GM13977 (cell line): ENCODE measurements around the gene NEU1.

Experiments used
- DNase-seq: peaks from one replicate; pipeline ENCODE4 v3.0.0; 2012; ENCODE audit warnings: low spot score
- in situ Hi-C: fragments of 300-500 bp; cut with MboI; formaldehyde crosslinking; loops from one replicate; pipeline ENCODE4 v1.12.0; 2022; ENCODE audit warnings: low sequenced_read_pairs, low pct_unique_long_range_greater_than_20kb, mixed read lengths, inconsistent platforms; ENCODE audit not compliant: unreplicated experiment
- TF ChIP-seq, protein P1 (sequence below): IDR thresholded peaks from 2 replicates; pipeline ENCODE4 v1.5.1; 2012; ENCODE audit warnings: mild to moderate bottlenecking, control low read depth; ENCODE audit not compliant: insufficient read depth; ENCODE audit errors: extremely low read depth, missing control alignments

Gene NEU1

DNA sequence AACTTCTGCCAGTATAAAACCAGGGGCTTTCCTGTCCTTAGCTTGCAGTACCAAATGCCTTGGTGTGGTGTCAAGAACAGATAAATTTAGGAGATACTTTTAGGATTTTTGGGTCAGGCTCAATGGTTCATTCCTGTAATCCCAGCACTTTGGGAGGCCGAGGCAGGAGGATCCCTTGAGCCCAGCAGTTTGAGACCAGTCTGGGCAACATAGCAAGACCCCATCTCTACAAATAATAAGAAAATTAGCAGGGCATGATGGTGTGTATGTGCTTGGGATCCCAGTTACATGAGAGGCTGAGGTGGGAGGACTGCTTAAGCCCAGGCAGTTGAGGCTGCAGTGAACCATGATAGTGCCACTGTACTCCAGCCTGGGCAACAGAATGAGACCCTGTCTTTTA, 42.4 kb upstream of the NEU1 start:
- in situ Hi-C loops = no loop called here
- no peak for DNase-seq
- TF ChIP-seq, protein P1, sequence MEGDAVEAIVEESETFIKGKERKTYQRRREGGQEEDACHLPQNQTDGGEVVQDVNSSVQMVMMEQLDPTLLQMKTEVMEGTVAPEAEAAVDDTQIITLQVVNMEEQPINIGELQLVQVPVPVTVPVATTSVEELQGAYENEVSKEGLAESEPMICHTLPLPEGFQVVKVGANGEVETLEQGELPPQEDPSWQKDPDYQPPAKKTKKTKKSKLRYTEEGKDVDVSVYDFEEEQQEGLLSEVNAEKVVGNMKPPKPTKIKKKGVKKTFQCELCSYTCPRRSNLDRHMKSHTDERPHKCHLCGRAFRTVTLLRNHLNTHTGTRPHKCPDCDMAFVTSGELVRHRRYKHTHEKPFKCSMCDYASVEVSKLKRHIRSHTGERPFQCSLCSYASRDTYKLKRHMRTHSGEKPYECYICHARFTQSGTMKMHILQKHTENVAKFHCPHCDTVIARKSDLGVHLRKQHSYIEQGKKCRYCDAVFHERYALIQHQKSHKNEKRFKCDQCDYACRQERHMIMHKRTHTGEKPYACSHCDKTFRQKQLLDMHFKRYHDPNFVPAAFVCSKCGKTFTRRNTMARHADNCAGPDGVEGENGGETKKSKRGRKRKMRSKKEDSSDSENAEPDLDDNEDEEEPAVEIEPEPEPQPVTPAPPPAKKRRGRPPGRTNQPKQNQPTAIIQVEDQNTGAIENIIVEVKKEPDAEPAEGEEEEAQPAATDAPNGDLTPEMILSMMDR = no peak

DNA sequence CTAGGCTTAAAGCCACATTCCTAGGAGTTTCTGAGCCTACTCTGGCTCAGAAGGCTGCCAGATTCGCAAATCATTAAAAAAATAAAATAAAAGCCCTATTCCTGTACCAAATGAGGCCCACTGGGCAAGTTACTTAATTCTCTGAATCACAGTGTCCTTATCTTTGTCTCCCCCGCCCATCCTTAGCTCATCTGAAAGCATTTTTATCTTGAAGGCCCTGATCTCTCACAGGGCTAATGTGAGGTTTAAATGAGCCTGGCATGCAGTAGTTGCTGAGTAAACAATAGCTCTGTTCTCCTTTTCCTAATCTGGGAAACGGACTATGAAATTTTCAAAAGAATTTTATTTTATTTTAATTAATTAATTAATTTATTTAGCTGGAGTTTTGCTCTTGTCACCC, 41.3 kb upstream of the NEU1 start:
- in situ Hi-C loops = no loop called here
- DNase-seq = no peak
- TF ChIP-seq, protein P1 = no peak

DNA sequence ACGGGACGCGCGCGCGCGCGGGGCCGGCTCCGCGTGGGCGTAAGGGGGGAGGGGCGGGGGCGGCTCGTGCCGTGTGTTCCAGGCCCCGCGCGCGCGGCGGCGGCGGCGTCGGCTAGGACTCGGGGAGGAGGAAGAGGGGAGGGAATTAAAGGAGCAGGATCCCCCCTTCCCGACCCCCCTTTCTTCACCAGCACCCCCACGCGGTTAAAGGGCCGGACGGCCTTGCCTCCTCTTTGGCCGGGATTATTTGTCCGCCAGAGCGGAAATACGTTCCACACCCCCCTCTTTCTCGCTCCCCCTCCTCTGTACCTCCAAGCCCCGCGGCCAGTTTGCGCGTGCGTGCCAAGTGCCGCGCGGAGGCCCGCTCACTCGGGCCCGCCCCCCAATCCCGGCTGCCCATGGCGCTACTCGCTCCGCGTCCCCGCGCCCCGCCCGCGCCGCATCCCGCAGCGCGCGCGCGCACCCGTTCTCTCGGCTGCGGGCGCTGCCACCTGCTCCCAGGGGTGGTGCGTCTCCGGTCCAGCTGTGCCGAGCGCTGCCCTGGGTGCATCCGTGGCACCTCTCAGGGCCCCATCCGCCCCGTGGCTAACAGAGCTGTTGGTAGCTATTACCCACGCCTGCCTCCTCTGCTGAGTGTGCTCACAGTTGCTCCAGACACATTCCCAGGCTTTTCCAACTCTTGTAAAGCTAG, 39.5 kb upstream of the NEU1 start, which contains the start of gene ZBTB12:
Gene ZBTB12 (minus strand): TSS at position 134 of the 691 bp plus-strand sequence. CDS start 781 bp downstream, outside the sequence.
- TF ChIP-seq, protein P1 = no peak
- peak; percentile 97 for DNase-seq
- in situ Hi-C loops = no loop called here

DNA sequence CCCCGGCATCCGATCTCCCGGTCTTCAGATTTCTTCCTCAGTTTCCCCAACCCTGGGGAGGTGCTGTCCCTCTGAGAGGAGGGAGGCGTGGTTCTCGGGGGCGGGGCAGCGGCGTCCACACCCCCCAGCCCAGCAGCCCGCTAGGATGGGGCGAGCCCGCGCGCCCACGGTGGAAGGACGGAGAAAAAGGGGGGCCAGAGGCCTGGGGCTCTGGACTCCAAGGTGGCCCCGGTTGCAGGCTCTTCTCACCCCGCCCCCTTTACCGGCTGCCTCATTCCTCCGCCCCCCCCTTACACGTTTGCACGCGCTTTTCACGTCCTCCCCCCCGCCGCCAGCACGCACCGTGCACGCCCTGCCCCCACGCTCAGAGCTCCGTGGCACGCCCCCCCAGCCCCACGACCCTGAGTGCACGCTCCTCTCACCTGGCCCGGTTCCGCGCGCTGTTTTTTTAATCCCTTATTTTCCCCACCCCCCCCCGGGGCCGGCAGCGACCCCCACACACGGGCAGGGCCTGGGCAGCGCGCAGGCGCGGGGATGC, 38.9 kb upstream of the NEU1 start:
- peak; percentile 85 for DNase-seq
- in situ Hi-C loops = no loop called here
- TF ChIP-seq, protein P1 = no peak

DNA sequence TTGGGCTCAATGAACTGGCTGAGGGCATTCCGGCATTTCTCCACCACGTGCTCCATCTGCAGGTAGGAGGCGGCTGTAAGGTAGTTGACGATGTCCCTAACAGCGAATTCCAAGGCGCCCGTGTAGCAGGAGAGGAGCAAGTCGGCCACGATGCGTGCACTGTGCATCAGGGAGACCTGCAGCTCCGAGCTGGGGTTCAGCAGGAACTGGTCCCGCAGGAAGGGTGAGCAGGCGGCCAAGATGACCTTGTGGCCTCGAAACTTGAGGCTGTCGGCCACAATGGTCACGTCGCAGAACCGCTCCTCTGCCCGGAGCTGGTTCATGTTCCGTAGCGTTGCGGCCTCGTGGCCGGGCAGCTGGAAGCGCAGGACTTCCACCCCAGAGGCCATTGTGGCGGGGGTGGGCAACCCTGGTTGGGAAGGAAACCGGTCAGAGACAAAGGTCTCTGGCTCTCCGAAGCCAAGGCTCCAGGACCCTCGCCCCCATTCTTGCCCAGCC, 38.3 kb upstream of the NEU1 start:
- TF ChIP-seq, protein P1 = no peak
- DNase-seq = no peak
- in situ Hi-C loops = no loop called here

DNA sequence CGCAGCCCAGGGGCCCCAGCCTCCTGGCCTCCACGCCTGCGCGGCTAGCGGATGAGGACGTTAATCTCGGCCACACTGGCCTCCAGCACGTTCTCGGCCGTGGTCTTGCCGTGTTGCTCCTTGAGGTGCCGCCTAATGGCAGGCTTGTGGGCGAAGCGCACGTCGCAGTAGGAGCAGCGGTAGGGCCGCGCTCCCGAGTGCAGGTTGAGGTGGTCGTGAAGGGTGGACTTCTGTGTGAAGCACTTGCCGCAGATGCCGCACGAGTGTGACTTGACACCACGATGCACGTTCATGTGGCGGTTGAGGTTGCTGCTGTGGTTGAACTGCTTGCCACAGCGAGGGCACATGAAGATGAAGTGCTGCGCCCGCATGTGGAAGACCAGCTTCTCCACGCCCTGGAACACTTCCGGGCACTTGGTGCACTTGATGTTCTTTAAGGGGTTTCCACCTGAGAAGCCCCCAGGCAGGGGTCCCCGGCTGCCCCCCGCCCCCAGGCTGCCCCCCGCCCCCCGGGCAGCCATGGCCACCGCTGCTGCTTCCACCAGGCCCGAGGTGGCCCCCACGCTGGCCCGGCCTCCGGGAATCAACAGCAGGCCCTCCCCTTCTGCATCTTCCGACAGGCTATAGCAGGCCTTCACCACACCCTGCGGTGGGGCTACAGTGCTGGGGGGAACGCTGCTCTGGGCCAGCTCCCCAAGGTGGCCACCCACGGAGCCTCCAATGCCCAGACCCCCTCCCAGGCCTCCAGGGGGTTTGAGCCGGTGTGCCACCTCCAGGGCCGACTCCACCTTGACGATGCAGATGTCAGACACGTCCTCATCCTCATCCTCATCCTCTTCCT, 37.5 kb upstream of the NEU1 start:
- TF ChIP-seq, protein P1 = no peak
- DNase-seq = no peak
- in situ Hi-C loops = no loop called here
